RWPE2 (cell line): Measurements from ENCODE around the gene GHDC.
"Not testable (repeated sequence)": the region's sequence is repeated elsewhere in the genome, so short reads cannot be mapped to it uniquely, and the experiment has no call there.

ENCODE experiments used
- ATAC-seq: fragments of 200-7000 bp; cut with Tn5 transposase; 3 replicates; pipeline ENCODE4 v1.9.1; 2021; ENCODE audit warnings: low read depth
- DNase-seq: peaks from one replicate; pipeline ENCODE4 v3.0.0-alpha.2; 2020; ENCODE audit warnings: low spot score
- H3K27ac ChIP-seq: fragments of 450-650 bp; 2 replicates; pipeline ENCODE4 v1.5.1; 2017; ENCODE audit warnings: mild to moderate bottlenecking; ENCODE audit not compliant: poor library complexity, severe bottlenecking
- H3K27me3 ChIP-seq: fragments of 250-450 bp; sonication (Bioruptor Pico); 2 replicates; pipeline ENCODE4 v1.5.1; 2021; ENCODE audit warnings: mild to moderate bottlenecking, moderate library complexity; ENCODE audit not compliant: insufficient read depth, poor library complexity, severe bottlenecking
- H3K36me3 ChIP-seq: fragments of 250-450 bp; sonication (Bioruptor Pico); 2 replicates; pipeline ENCODE4 v1.5.1; 2020; ENCODE audit warnings: low read depth, mild to moderate bottlenecking, moderate library complexity
- H3K4me1 ChIP-seq: fragments of 250-450 bp; sonication (Bioruptor Pico); 2 replicates; pipeline ENCODE4 v1.5.1; 2021; ENCODE audit warnings: mild to moderate bottlenecking, moderate library complexity; ENCODE audit not compliant: insufficient read depth, poor library complexity, severe bottlenecking
- H3K4me3 ChIP-seq: fragments of 250-450 bp; sonication (Bioruptor Pico); 2 replicates; pipeline ENCODE4 v1.5.1; 2021; ENCODE audit warnings: mild to moderate bottlenecking, moderate library complexity; ENCODE audit not compliant: severe bottlenecking
- H3K9me3 ChIP-seq: fragments of 250-450 bp; sonication (Bioruptor Pico); 2 replicates; pipeline ENCODE4 v1.5.1; 2021; ENCODE audit warnings: mild to moderate bottlenecking, moderate library complexity; ENCODE audit not compliant: severe bottlenecking
- TF ChIP-seq, protein P1 (sequence below): fragments of 450-650 bp; IDR thresholded peaks from one replicate; pipeline ENCODE4 v1.5.1; 2017; ENCODE audit warnings: mild to moderate bottlenecking, moderate library complexity; ENCODE audit not compliant: poor library complexity, severe bottlenecking

GHDC gene

DNA sequence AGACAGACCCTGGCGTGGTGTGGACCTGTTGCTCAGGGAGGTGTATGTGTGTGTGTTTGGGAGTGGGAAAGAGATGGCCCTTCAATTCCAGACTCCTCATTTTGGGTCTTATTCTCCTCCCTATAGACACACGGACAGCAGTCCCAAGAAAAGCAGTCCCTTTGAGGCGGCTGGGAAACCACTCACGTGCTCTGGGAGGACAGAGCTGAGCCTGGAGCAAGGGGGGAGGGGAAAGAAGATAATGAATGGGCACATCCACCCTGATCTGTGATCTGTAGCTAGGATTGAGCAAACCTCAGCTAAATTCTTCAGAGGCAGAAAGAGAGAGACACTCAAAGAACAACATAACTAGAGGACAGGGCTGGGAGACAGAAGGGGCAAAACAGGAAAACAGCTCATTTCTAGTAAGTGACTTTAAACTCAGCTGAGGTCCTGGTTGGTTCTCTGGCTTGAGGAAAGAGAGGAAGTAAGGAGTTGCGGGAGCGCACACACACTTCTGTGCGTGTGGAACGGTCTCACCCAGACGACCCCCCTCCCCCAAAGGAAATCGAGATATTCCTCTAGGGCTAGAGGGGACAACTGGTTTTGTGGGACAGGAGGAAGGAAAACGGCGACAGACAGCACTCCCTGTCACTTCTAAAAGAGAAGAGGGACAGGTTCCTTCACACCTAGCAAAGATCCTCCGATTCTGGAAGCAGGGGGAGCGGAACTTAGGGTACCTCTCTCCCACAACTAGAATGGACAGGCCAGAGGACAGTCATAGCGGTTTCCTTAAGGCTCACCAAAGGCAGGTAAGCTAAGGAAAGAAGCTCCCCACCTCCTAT, 40.2 kb downstream of the GHDC start:
- peaks cover 6% of the 10 kb centered on the region for H3K4me1 ChIP-seq
- peak overlapping the region; percentile 21 for H3K27ac ChIP-seq
- peak overlapping the region; percentile 74 for H3K4me3 ChIP-seq
- no peak for DNase-seq
- TF ChIP-seq, protein P1, sequence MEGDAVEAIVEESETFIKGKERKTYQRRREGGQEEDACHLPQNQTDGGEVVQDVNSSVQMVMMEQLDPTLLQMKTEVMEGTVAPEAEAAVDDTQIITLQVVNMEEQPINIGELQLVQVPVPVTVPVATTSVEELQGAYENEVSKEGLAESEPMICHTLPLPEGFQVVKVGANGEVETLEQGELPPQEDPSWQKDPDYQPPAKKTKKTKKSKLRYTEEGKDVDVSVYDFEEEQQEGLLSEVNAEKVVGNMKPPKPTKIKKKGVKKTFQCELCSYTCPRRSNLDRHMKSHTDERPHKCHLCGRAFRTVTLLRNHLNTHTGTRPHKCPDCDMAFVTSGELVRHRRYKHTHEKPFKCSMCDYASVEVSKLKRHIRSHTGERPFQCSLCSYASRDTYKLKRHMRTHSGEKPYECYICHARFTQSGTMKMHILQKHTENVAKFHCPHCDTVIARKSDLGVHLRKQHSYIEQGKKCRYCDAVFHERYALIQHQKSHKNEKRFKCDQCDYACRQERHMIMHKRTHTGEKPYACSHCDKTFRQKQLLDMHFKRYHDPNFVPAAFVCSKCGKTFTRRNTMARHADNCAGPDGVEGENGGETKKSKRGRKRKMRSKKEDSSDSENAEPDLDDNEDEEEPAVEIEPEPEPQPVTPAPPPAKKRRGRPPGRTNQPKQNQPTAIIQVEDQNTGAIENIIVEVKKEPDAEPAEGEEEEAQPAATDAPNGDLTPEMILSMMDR = no peak
- H3K9me3 ChIP-seq = no peaks in the 10 kb centered on the region
- peaks cover 4% of the 10 kb centered on the region for H3K36me3 ChIP-seq
- no peaks in the 10 kb centered on the region for H3K27me3 ChIP-seq
- ATAC-seq = no peak; the same call in 2 of the 3 replicates

DNA sequence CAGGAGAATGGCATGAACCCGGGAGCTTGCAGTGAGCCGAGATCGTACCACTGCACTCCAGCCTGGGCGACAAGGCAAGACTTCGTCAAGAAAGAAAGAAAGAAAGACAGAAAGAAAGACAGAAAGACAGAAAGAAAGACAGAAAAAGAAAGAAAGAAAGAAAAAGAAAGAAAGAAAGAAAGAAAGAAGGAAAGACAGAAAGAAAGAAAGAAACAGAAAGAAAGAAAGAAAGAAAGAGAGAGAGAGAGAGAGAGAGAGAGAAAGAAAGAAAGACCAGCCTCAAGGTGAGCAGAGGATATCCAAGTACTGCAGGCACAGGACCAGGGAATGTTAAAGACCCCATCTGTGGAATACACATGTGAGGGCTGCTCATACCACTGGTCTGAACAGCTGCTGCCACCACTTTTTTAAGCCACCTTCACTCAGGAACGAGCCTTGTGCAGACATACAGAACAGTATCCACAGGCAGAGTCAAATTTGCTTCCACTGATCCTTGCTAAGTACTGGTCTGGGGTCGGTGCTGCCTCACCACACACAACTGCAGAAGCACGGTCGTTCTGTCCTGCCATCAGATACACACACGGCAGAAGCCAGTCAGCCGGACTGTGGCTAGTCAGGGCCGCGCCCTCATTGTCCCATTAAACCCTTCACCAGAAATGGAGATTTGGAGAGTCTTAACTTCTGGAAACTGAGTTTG, 47.2 kb downstream of the GHDC start:
- H3K9me3 ChIP-seq = no peaks in the 10 kb centered on the region
- TF ChIP-seq, protein P1 = no peak

DNA sequence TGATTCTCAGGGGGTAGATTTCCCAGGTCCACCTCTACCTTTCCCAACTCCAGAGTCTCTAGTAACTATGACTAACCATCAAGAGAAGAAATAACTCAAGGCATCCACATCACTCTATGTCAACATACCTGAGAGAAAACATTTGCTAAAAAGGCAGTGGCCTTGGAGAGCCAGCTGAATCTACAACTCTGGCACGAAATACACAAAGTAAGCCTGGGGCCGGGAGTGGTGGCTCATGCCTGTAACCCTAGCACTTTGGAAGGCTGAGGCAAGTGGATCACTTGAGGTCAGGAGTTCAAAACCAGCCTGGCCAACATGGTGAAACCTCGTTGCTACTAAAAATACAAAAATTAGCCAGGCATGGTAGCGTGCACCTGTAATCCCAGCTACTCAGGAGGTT, 51.2 kb downstream of the GHDC start:
- not testable (repeated sequence) for H3K4me1 ChIP-seq, DNase-seq, H3K4me3 ChIP-seq, H3K9me3 ChIP-seq, H3K27ac ChIP-seq, H3K27me3 ChIP-seq
- peak; percentile 41; the same call in 1 of the 3 replicates for ATAC-seq
- peaks cover 54% of the 10 kb centered on the region for H3K36me3 ChIP-seq

More for the DNA sequence above, 47.2 kb downstream of the GHDC start:
- H3K4me3 ChIP-seq = no peak overlapping the region
- H3K27ac ChIP-seq = no peak overlapping the region
- no peaks in the 10 kb centered on the region for H3K27me3 ChIP-seq
- no peaks in the 10 kb centered on the region for H3K4me1 ChIP-seq
- ATAC-seq (no peak), DNase-seq (no peak)
- H3K36me3 ChIP-seq = peaks cover 52% of the 10 kb centered on the region

DNA sequence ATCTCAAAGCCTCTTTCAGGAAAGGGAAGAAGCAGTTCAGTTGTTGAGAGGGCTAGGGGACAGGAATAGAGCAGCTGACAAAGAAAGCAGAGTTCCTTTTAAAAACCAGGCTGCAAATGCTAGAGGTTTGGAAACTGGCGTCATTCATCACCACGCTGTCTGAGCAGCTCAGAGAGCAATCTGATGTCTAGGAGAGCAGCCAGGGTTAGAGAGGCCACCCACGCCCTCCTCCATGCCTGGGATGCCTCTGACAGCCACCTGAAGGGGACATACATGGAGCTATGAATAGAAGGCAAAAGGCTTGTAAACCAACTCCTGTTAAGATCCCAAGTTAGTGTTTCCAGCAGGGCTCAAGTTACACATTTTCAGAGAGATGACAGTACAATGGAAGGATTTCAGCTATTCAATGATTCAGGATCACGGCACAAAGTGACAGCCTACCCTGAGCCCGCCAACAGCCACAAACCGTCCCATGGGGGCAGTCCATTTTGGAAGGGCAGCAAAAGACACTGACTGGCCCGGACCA, 51.9 kb downstream of the GHDC start:
- peaks cover 55% of the 10 kb centered on the region for H3K36me3 ChIP-seq
- ATAC-seq (no peak; the same call in 2 of the 3 replicates), DNase-seq (no peak)
- no peak overlapping the region for H3K27ac ChIP-seq
- no peak overlapping the region for H3K4me3 ChIP-seq
- no peaks in the 10 kb centered on the region for H3K27me3 ChIP-seq
- TF ChIP-seq, protein P1 = no peak
- H3K9me3 ChIP-seq = no peaks in the 10 kb centered on the region
- no peaks in the 10 kb centered on the region for H3K4me1 ChIP-seq

DNA sequence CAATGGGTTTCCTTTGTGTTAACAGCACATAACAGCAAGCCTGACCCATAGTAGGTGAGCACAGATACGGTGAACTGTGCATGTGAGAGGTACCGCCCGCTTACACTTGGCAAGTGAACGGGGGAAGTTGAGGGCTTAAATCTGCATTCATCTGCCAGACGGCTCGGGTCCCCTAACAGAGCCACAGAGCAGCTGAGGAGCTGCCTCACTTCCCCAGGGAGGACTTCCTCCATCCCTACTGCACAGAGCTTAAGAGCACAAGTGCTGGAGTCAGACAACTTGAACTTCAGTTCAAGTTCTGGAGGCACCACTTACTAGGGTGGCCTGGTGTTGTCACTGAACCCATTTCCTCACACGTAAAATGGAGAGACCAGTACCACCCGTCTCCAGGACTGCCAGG, 52.9 kb downstream of the GHDC start:
- Histone ChIP-seq H3K27ac (no peak overlapping the region), H3K4me3 (no peak overlapping the region), H3K27me3 (no peaks in the 10 kb centered on the region), H3K9me3 (no peaks in the 10 kb centered on the region), H3K4me1 (peaks cover under 1% of the 10 kb centered on the region), H3K36me3 (peaks cover 58% of the 10 kb centered on the region)
- DNase-seq (no peak), ATAC-seq (no peak)
- TF ChIP-seq, protein P1 = no peak

DNA sequence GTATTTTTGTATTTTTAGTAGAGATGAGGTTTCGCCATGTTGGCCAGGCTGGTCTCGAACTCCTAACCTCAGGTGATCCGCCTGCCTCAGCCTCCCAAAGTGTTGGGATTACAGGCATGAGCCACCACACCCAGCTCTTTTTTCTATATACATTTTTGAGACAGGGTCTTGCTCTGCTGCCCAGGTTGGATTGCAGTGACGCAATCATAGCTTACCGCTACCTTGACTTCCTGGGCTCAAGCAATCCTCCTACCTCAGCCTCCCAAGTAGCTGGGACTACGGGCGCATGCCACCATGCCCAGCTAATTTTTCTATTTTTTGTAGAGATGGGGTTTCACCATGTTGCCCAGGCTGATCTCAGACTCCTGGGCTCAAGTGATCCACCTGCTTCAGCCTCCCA, 53.6 kb downstream of the GHDC start:
- H3K36me3 ChIP-seq = peaks cover 52% of the 10 kb centered on the region
- not testable (repeated sequence) for H3K4me1 ChIP-seq, DNase-seq, H3K27ac ChIP-seq, H3K27me3 ChIP-seq, H3K4me3 ChIP-seq, H3K9me3 ChIP-seq, ATAC-seq
